HG02798 (cell line): ENCODE data around the gene GSTP1.
A peak's percentile ranks its signal among the peaks of the same experiment; 100 is the strongest.
"Not testable (repeated sequence)": the region's sequence is repeated elsewhere in the genome, so short reads cannot be mapped to it uniquely, and the experiment has no call there.

Source experiments
- ATAC-seq: cut with Tn5 transposase; IDR thresholded peaks from one replicate; pipeline ENCODE4 v1.9.1; 2021; ENCODE audit warnings: mild to moderate bottlenecking; ENCODE audit not compliant: unreplicated experiment, poor library complexity

The GSTP1 gene

GRCh38 chr11:67562963-67563704, 20.5 kb upstream of the GSTP1 start:
- ATAC-seq, result no peak

GRCh38 chr11:67563705-67564114, 19.9 kb upstream of the GSTP1 start:
- not testable (repeated sequence) for ATAC-seq

- ATAC-seq, result no peak
Measured at GRCh38 chr11:67564230-67564629, 19.4 kb upstream of the GSTP1 start.

GRCh38 chr11:67571443-67571842, 12.2 kb upstream of the GSTP1 start:
- ATAC-seq, result no peak

- no peak for ATAC-seq
Measured at GRCh38 chr11:67572305-67572704, 11.3 kb upstream of the GSTP1 start.

- no peak for ATAC-seq
Measured at GRCh38 chr11:67572747-67573419, 10.7 kb upstream of the GSTP1 start.

- ATAC-seq, result no peak
Measured at GRCh38 chr11:67574938-67575337, 8.7 kb upstream of the GSTP1 start.

- no peak for ATAC-seq
Measured at GRCh38 chr11:67576735-67577475, 6.7 kb upstream of the GSTP1 start.

GRCh38 chr11:67577951-67578350, 5.7 kb upstream of the GSTP1 start:
- no peak for ATAC-seq

- ATAC-seq, result no peak
Measured at GRCh38 chr11:67581469-67581868, 2.1 kb upstream of the GSTP1 start.

GRCh38 chr11:67582011-67582410, 1.6 kb upstream of the GSTP1 start:
- no peak for ATAC-seq

GRCh38 chr11:67584205-67584880, 731 bp downstream of the GSTP1 start:
- peak; percentile 3 for ATAC-seq

GRCh38 chr11:67584881-67585873, 1.6 kb downstream of the GSTP1 start:
- ATAC-seq, result no peak

GRCh38 chr11:67585911-67586310, 2.3 kb downstream of the GSTP1 start:
- ATAC-seq, result no peak

GRCh38 chr11:67586568-67587250, 3.1 kb downstream of the GSTP1 start:
- ATAC-seq, result no peak

GRCh38 chr11:67588136-67588503, 4.5 kb downstream of the GSTP1 start:
- peak; percentile 12 for ATAC-seq

GRCh38 chr11:67588899-67589415, 5.3 kb downstream of the GSTP1 start:
- not testable (repeated sequence) for ATAC-seq

GRCh38 chr11:67592880-67593564, 9.4 kb downstream of the GSTP1 start:
- no peak for ATAC-seq
